A673 (cell line): ENCODE results near the gene CDHR3.

Source experiments
- EZH2 ChIP-seq: fragments of 200-600 bp; sonication (generic); IDR thresholded peaks from 2 replicates; pipeline ENCODE4 v1.6.1; 2017; ENCODE audit warnings: borderline replicate concordance, low read depth, mild to moderate bottlenecking, mixed read lengths, antibody characterized with exemption, low read length; ENCODE audit not compliant: poor library complexity, severe bottlenecking
- TF ChIP-seq, protein P1 (sequence below): fragments of 300-800, 200-600 bp; sonication (generic); conservative IDR thresholded peaks from 2 replicates; pipeline ENCODE4 v1.5.1; 2017; ENCODE audit warnings: low read depth, mild to moderate bottlenecking, antibody characterized with exemption, low read length, moderate library complexity, mixed read lengths

DNA sequence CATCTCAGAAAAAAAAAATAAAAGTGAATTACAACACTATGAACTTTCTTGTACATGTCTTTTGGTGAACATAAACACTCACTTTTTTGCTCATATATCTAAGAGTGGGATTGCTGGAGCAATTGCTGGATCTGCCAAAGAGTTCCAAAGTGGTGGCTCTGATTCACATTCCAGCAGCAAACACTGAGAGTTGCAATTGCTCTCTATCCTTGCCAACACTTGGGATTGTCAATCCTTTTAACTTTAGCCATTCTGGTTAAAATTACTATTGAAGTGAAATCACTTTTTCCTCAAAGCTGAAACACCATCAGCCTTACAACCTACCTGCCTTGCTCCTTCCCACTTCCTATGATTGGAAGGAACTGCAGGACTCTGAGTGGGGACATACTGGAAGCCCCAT, 70.7 kb downstream of the CDHR3 start:
- TF ChIP-seq, protein P1, sequence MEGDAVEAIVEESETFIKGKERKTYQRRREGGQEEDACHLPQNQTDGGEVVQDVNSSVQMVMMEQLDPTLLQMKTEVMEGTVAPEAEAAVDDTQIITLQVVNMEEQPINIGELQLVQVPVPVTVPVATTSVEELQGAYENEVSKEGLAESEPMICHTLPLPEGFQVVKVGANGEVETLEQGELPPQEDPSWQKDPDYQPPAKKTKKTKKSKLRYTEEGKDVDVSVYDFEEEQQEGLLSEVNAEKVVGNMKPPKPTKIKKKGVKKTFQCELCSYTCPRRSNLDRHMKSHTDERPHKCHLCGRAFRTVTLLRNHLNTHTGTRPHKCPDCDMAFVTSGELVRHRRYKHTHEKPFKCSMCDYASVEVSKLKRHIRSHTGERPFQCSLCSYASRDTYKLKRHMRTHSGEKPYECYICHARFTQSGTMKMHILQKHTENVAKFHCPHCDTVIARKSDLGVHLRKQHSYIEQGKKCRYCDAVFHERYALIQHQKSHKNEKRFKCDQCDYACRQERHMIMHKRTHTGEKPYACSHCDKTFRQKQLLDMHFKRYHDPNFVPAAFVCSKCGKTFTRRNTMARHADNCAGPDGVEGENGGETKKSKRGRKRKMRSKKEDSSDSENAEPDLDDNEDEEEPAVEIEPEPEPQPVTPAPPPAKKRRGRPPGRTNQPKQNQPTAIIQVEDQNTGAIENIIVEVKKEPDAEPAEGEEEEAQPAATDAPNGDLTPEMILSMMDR = no peak
- no peak for TF ChIP-seq EZH2
